HS-5 (cell line): ENCODE measurements around the gene ELAC1.
A peak's percentile ranks its signal among the peaks of the same experiment; 100 is the strongest.

Experiments used
- DNase-seq: peaks from one replicate; pipeline ENCODE4 v3.0.0-alpha.2; 2012; ENCODE audit warnings: low read depth

Gene ELAC1

DNA sequence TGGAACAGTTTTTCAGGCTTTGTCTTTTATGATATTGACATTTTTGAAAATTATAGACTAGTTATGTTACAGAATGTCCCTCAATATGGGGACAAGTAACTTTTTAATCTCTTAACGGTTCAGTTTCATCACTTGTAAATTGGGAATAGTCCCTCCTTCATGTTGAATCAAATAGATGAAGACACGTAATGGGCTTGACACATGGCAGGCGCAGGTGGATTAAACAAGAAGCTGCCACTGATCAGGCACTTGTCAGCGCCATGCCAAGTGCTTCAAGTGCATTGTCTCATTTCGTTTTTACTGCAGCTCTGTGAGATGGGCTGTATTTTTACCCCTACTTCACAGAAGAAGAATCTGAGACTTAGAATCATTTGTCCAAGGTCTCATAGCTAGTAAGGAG is 52.7 kb downstream of the ELAC1 start:
- no peak for DNase-seq

- DNase-seq = no peak
Observed at GRCh38 chr18:51021226-51021965, 53.6 kb downstream of the ELAC1 start.

- no peak for DNase-seq
Observed at GRCh38 chr18:51025512-51025911, 57.7 kb downstream of the ELAC1 start.

- DNase-seq = no peak
Observed at GRCh38 chr18:51028201-51028805, 60.5 kb downstream of the ELAC1 start.

DNA sequence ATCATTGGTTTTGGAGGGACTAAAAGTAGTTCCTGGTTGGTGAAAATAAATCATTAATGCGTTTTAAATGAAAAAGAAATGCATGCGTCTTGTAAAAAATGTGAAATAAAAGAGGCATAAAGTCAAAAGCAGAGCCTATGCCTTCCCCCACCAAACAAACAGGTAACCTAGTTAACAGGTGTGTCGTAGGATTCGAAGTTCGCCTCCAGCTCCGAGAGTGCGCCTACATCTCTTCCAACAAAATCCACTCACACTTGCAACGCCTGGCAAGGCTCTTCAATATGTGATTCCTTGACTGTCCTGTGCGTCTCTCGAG is 61.5 kb downstream of the ELAC1 start:
- no peak for DNase-seq

DNA sequence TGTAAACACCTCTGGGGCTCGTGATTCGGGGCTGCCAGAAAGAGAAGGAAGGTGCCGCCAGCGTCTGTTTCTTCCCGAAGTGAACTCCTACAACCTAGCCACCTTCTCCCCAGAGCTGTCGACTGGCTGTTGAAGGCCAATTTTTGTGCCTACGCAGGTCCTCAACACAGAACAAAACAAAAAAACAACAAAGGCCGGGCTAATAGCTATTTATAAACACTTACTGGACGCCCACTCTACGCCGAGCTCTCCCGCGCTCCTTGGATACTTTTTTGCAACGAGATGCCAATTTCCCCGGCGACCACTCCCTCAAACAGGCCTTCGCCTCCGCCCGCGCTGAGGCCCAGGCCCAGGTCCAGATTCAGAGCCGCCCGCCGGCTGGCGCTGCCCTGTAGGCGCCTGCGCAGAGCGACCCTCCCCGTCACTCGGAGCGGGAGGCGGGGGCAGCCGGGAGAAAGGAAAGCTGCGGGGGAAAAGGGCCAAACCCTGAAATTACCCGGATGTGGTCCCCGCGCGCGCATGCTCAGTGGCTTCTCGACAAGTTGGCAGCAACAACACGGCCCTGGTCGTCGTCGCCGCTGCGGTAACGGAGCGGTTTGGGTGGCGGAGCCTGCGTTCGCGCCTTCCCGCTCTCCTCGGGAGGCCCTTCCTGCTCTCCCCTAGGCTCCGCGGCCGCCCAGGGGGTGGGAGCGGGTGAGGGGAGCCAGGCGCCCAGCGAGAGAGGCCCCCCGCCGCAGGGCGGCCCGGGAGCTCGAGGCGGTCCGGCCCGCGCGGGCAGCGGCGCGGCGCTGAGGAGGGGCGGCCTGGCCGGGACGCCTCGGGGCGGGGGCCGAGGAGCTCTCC is 62.1 kb downstream of the ELAC1 start, which contains the start of gene SMAD4:
SMAD4 (plus strand) TSS at position 520 of the 843 bp plus-strand sequence. CDS start 16,834 bp downstream, outside the sequence.
- peak; percentile 69 for DNase-seq

DNA sequence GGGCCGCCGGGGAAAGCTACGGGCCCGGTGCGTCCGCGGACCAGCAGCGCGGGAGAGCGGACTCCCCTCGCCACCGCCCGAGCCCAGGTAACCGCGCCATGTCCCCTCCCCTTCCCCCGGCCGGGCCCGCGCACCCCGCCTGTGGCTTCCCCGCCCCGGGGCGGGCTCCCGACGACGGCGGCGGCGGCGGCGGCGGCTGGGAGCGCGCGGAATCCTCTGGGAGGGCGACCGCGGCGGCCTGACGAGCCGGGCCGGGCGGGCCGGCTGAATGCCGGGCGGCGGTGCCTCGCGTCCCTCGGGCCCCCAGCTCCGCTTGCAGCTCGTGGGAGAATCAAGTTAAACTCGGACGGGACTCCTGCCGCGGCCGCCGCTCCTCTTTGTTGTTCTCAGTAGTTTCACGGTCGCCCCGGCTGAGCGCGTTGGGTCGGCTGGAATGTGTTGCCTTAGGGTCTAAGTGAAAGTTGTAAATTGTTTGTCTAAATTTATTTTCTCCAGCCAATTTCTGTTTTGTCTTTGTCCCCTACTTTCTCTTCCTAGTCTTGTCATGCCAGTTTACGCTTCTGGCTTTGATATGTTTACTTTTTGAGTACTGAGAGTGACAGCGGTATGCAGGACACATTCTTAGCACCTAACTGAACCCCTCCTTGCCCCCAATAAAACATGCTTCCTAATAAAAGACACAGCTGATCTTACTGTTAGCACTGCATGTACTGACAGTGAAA is 62.9 kb downstream of the ELAC1 start:
- no peak for DNase-seq

GRCh38 chr18:51032193-51032592 is 64.4 kb downstream of the ELAC1 start:
- DNase-seq = no peak

DNA sequence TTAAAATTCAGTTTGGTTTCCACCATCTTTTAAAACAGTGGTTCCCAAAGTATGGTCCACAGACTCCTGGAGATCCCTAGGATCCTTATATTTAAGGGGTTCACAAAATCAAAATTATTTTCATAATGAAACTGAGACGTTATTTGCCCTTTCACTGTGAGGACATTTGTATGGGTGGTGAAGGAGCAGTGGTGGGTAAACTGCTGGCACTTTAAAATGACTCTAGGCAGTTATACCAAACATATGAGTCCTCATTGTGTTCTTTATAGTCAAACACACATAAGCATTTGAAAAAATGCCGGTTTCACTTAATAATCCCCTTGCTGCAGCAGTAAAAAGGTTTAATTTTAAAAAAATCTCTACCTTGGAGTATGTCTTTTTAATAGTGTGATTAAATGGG is 69.4 kb downstream of the ELAC1 start:
- no peak for DNase-seq
